Vagina (tissue), 2 donors: ENCODE measurements around the gene TIAL1. TPM values are rescaled to one million over a fixed set of nuclear protein-coding genes. Genes with fewer than 3 reads are reported as not detected.
"Not testable (repeated sequence)": the region's sequence is repeated elsewhere in the genome, so short reads cannot be mapped to it uniquely, and the experiment has no call there.

ENCODE experiments used
- DNase-seq, 2 donors: peaks; one replicate each; pipeline ENCODE4 v3.0.0-alpha.2; 2017; ENCODE audit errors: extremely low spot score in 2 of 2
- H3K27ac ChIP-seq: fragments of 200-600 bp; sonication (generic); one replicate; pipeline ENCODE4 v1.5.1; 2019
- H3K27me3 ChIP-seq: fragments of 200-600 bp; sonication (generic); one replicate; pipeline ENCODE4 v1.5.1; 2019
- H3K36me3 ChIP-seq, 2 donors: fragments of 200-600 bp; sonication (generic); one replicate each; pipeline ENCODE4 v1.5.1; 2017 to 2019
- H3K4me1 ChIP-seq: fragments of 200-600 bp; sonication (generic); one replicate; pipeline ENCODE4 v1.5.1; 2019
- H3K4me3 ChIP-seq, 2 donors: fragments of 200-600 bp; sonication (generic); 1 replicate in 1 of 2; 2 replicates in 1 of 2; pipeline ENCODE4 v1.5.1; 2016 to 2019
- H3K9me3 ChIP-seq: fragments of 200-600 bp; sonication (generic); one replicate; pipeline ENCODE4 v1.5.1; 2019
- CTCF ChIP-seq, 3 experiments: fragments of 450-650 bp in 2 of 3; fragments of 200-600 bp in 1 of 3; sonication (generic) in 1 of 3; IDR thresholded peaks; one replicate each; pipeline ENCODE4 v1.5.1; 2017 to 2019; ENCODE audit warnings: antibody characterized with exemption in 3 of 3, mild to moderate bottlenecking in 2 of 3, moderate library complexity in 2 of 3
- POLR2A ChIP-seq, 2 donors: fragments of 450-650 bp; IDR thresholded peaks; one replicate each; pipeline ENCODE4 v1.6.1; 2017; ENCODE audit warnings: antibody characterized with exemption in 2 of 2, mild to moderate bottlenecking in 2 of 2, moderate library complexity in 2 of 2
- POLR2AphosphoS5 ChIP-seq, 2 donors: sonication (generic); formaldehyde crosslinking; IDR thresholded peaks; one replicate each; pipeline ENCODE4 v1.9.0; 2017; ENCODE audit warnings: antibody characterized with exemption in 2 of 2, mild to moderate bottlenecking in 2 of 2, low read depth in 1 of 2; ENCODE audit not compliant: insufficient read depth in 1 of 2
- intact Hi-C: fragments of 100-400 bp; cut with DNase I; formaldehyde crosslinking; loops from one replicate; pipeline ENCODE4 v1.15.1; 2023
- total RNA-seq: library from RNA; depleted of rRNA; stranded (reverse); fragments of >200 nt; gene quantifications from one replicate; pipeline ENCODE4 v1.2.3, GENCODE V29; 2016

Gene TIAL1
- total RNA-seq, 1 donor from 2014 or later, result 71.2 TPM

- H3K27me3 ChIP-seq, result no peaks in the 10 kb centered on the region
- intact Hi-C loops, result no loop called here
- H3K4me1 ChIP-seq, result peaks cover 25% of the 10 kb centered on the region
- no peak overlapping the region for H3K4me3 ChIP-seq
- no peaks in the 10 kb centered on the region for H3K9me3 ChIP-seq
- DNase-seq, result no peak
- no peaks in the 10 kb centered on the region for H3K36me3 ChIP-seq
- no peak overlapping the region for H3K27ac ChIP-seq
- TF ChIP-seq POLR2A (IDR thresholded peaks at IDR 0.05) (no peak), CTCF (IDR thresholded peaks at IDR 0.05) (no peak), POLR2AphosphoS5 (IDR thresholded peaks at IDR 0.05; ENCODE audit: insufficient read depth in 1 of 2, low read depth in 1 of 2) (no peak)
Measured at GRCh38 chr10:119620241-119621077, 23.7 kb upstream of the TIAL1 start.

- intact Hi-C loops, H3K27ac ChIP-seq, H3K9me3 ChIP-seq, DNase-seq, H3K36me3 ChIP-seq, H3K27me3 ChIP-seq, H3K4me3 ChIP-seq: not testable (repeated sequence)
- H3K4me1 ChIP-seq, result peaks cover 25% of the 10 kb centered on the region
Measured at GRCh38 chr10:119619811-119620210, 23.0 kb upstream of the TIAL1 start.

DNA sequence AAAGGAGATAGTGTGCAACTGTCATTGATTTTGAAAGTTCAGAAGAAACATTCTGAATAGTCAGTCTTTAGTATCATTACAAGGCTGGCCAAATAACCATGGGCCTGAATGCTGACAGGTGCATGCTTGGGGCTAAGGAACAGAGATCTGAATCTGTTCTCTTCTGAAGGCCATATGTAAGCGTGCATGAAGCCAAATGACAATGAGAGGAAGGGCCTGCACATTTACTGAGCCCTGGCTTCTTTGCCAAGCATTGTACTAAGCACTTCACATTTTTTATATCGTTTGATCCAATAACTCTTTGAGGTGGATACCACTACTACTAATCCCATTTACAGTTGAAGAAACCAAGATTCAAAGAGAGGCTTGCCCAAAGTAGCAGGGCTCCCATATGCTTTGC lies 22.5 kb upstream of the TIAL1 start:
- TF ChIP-seq CTCF (IDR thresholded peaks at IDR 0.05) (no peak), POLR2AphosphoS5 (IDR thresholded peaks at IDR 0.05; ENCODE audit: insufficient read depth in 1 of 2, low read depth in 1 of 2) (no peak), POLR2A (IDR thresholded peaks at IDR 0.05) (no peak)
- H3K27ac ChIP-seq, result no peak overlapping the region
- intact Hi-C loops, result no loop called here
- H3K36me3 ChIP-seq, result no peaks in the 10 kb centered on the region
- no peak overlapping the region for H3K4me3 ChIP-seq
- no peaks in the 10 kb centered on the region for H3K9me3 ChIP-seq
- H3K27me3 ChIP-seq, result no peaks in the 10 kb centered on the region
- DNase-seq, result no peak
- H3K4me1 ChIP-seq, result peaks cover 25% of the 10 kb centered on the region

DNA sequence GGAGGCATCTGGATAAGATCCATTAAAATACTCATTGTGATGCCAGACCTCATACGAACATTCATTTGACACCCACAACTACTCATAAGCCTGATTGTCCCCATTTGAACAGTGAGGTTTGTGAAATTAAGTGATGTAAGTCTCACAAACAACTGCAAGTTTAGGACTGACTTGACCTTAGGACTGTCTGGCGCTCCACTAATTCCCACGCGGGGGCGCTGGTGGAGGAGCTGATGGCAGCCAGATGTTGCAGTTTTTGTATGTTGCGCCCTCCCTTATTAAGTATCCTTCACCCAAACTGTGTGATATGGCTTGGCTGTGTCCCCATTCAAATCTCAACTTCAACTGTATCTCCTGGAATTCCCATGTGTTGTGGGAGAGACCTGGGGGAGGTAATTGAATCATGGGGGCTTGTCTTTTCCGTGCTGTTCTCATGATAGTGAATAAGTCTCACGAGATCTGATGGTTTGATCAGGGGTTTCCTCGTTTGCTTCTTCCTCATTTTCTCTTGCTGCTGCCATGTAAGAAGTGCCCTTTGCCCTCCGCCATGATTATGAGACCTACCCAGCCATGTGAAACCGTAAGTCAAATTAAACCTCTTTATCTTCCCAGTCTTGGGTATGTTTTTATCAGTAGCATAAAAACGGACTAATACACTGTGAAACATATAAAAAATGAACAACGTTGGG lies 20.3 kb upstream of the TIAL1 start:
- H3K4me3 ChIP-seq, result no peak overlapping the region
- no peak for DNase-seq
- no peaks in the 10 kb centered on the region for H3K36me3 ChIP-seq
- intact Hi-C loops, result no loop called here
- H3K27ac ChIP-seq, result no peak overlapping the region
- TF ChIP-seq CTCF (IDR thresholded peaks at IDR 0.05) (no peak), POLR2A (IDR thresholded peaks at IDR 0.05) (no peak), POLR2AphosphoS5 (IDR thresholded peaks at IDR 0.05; ENCODE audit: insufficient read depth in 1 of 2, low read depth in 1 of 2) (no peak)
- H3K27me3 ChIP-seq, result no peaks in the 10 kb centered on the region
- H3K4me1 ChIP-seq, result peaks cover 25% of the 10 kb centered on the region
- no peaks in the 10 kb centered on the region for H3K9me3 ChIP-seq

DNA sequence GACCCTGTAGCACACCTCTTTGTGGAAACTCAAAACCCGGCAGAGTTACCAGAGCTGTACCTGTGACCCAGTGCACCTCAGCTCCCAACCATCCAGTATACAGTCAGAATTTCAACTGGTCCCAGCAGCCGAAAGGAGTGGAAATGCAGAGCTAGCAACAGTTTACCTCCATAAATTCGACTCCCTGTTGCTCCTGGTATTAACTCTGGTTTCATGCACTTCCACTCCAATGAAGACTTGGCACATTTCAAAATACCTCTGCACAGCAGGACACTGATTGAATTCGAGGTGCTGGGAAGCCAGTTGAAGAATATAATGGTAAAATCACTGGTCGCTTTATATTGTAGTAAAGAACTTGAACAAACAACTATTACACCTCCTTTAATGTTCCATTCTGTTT lies 17.9 kb upstream of the TIAL1 start:
- no peaks in the 10 kb centered on the region for H3K27me3 ChIP-seq
- no peak for TF ChIP-seq POLR2A (IDR thresholded peaks at IDR 0.05)
- no peak for TF ChIP-seq POLR2AphosphoS5 (IDR thresholded peaks at IDR 0.05; ENCODE audit: insufficient read depth in 1 of 2, low read depth in 1 of 2)
- no peak for TF ChIP-seq CTCF (IDR thresholded peaks at IDR 0.05)
- no peak for DNase-seq
- intact Hi-C loops, result no loop called here
- no peaks in the 10 kb centered on the region for H3K9me3 ChIP-seq
- H3K27ac ChIP-seq, result no peak overlapping the region
- no peaks in the 10 kb centered on the region for H3K36me3 ChIP-seq
- no peak overlapping the region for H3K4me3 ChIP-seq
- H3K4me1 ChIP-seq, result peaks cover 19% of the 10 kb centered on the region
